Mucosa of stomach (tissue), 1 donor: ENCODE data around the gene VASN.

Source experiments
- H3K27me3 ChIP-seq: one replicate; pipeline ENCODE4 v1.7.0; 2013; ENCODE audit warnings: mild to moderate bottlenecking, low read length; ENCODE audit not compliant: control insufficient read depth, insufficient read depth
- H3K36me3 ChIP-seq: one replicate; pipeline ENCODE4 v1.7.0; 2013; ENCODE audit warnings: low read length; ENCODE audit not compliant: control insufficient read depth, insufficient read depth
- H3K4me1 ChIP-seq: one replicate; pipeline ENCODE4 v1.7.0; 2013; ENCODE audit warnings: mild to moderate bottlenecking, low read length; ENCODE audit not compliant: control insufficient read depth, insufficient read depth
- H3K4me3 ChIP-seq: one replicate; pipeline ENCODE4 v1.7.0; 2013; ENCODE audit warnings: low read length
- H3K9ac ChIP-seq: one replicate; pipeline ENCODE4 v1.7.0; 2013; ENCODE audit warnings: mild to moderate bottlenecking, low read length, moderate library complexity
- H3K9me3 ChIP-seq: one replicate; pipeline ENCODE4 v1.7.0; 2013; ENCODE audit warnings: mild to moderate bottlenecking, low read length, moderate library complexity; ENCODE audit not compliant: control insufficient read depth
- donor health status: Pancreatic carcinoma.

Gene VASN

GRCh38 chr16:4411684-4412083 is 40.0 kb downstream of the VASN start:
- H3K9ac ChIP-seq: no peak overlapping the region
- peaks cover 28% of the 10 kb centered on the region for H3K4me1 ChIP-seq
- H3K36me3 ChIP-seq: peaks cover 16% of the 10 kb centered on the region
- H3K4me3 ChIP-seq: no peak overlapping the region
- H3K27me3 ChIP-seq: no peaks in the 10 kb centered on the region
- no peaks in the 10 kb centered on the region for H3K9me3 ChIP-seq

- no peak overlapping the region for H3K4me3 ChIP-seq
- peaks cover 31% of the 10 kb centered on the region for H3K4me1 ChIP-seq
- H3K9me3 ChIP-seq: no peaks in the 10 kb centered on the region
- peaks cover 16% of the 10 kb centered on the region for H3K36me3 ChIP-seq
- no peaks in the 10 kb centered on the region for H3K27me3 ChIP-seq
- no peak overlapping the region for H3K9ac ChIP-seq
Observed at GRCh38 chr16:4412159-4412558, 40.5 kb downstream of the VASN start.

GRCh38 chr16:4412854-4413253 is 41.2 kb downstream of the VASN start:
- no peak overlapping the region for H3K9ac ChIP-seq
- H3K4me3 ChIP-seq: no peak overlapping the region
- peaks cover 16% of the 10 kb centered on the region for H3K36me3 ChIP-seq
- peaks cover 31% of the 10 kb centered on the region for H3K4me1 ChIP-seq
- H3K27me3 ChIP-seq: no peaks in the 10 kb centered on the region
- H3K9me3 ChIP-seq: no peaks in the 10 kb centered on the region

DNA sequence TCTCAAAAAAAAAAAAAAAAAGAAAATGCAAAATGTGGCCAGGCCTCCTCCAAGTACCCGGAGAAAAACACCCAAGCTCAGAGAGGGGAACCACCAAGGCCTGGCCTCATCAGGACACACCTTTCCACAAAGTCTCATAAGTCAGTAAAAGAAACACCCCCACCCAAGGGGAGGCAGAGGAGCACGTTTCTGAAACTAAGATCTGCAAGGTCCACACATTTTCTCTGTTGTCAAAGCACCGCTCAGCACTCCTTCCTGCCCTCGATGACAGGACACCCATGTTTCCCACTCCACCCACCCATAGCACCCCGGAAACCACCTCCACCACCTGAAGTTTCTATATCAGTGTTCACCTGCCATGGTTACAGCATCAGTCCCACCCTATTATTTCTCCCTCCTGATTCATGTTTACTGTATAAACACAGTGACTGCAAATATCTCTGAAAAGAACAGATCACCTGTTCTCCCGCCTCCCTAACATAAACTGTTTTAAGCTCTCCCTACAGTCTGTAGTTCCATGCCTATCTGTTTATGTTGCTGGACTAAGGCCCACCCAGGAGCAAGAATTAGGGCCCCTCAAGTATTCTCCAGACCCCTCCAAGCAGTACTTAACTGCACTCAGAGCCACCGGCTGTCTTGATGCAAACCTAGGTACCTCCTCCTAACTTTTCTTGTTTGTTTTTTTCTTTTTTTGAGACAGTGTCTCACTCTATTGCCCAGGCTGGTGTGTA is 42.7 kb downstream of the VASN start:
- no peaks in the 10 kb centered on the region for H3K27me3 ChIP-seq
- no peak overlapping the region for H3K4me3 ChIP-seq
- peaks cover 12% of the 10 kb centered on the region for H3K36me3 ChIP-seq
- peaks cover 31% of the 10 kb centered on the region for H3K4me1 ChIP-seq
- no peak overlapping the region for H3K9ac ChIP-seq
- H3K9me3 ChIP-seq: no peaks in the 10 kb centered on the region

DNA sequence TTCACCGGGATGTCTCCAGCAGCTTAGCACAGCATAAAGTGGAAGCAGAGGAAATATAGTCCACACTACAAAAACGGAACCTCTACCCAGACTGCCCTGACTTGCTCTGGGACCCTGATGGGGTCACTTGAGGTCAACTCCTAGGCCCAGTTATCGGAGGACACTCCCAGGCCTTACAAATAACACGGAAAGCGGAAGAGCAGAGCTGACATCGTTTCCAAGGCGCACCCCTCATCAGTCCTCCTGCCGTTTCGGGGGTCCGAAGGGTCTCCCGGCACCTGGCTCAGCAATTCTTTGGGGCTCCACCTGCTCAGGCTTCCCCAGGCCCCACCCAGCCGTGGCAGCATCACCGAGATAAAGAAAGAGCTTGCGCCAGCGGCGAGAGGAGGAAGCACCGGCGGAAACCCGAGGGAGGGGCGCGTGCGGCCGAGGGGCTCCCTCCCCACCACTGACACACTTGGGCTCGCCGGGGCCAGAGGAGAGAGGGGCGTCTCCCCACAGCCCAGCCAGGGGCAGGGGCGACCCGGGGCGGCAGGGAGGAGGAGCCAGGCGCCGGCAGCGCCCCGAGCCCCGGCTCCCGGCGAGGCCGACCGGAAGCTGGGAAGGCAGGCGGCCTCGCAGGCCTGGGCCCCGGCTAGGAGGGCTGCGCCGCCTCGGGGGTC is 44.0 kb downstream of the VASN start:
- H3K4me1 ChIP-seq: peaks cover 23% of the 10 kb centered on the region
- H3K9ac ChIP-seq: peak overlapping the region; percentile 60
- H3K27me3 ChIP-seq: no peaks in the 10 kb centered on the region
- peaks cover 12% of the 10 kb centered on the region for H3K36me3 ChIP-seq
- H3K9me3 ChIP-seq: no peaks in the 10 kb centered on the region
- H3K4me3 ChIP-seq: peak overlapping the region; percentile 48

DNA sequence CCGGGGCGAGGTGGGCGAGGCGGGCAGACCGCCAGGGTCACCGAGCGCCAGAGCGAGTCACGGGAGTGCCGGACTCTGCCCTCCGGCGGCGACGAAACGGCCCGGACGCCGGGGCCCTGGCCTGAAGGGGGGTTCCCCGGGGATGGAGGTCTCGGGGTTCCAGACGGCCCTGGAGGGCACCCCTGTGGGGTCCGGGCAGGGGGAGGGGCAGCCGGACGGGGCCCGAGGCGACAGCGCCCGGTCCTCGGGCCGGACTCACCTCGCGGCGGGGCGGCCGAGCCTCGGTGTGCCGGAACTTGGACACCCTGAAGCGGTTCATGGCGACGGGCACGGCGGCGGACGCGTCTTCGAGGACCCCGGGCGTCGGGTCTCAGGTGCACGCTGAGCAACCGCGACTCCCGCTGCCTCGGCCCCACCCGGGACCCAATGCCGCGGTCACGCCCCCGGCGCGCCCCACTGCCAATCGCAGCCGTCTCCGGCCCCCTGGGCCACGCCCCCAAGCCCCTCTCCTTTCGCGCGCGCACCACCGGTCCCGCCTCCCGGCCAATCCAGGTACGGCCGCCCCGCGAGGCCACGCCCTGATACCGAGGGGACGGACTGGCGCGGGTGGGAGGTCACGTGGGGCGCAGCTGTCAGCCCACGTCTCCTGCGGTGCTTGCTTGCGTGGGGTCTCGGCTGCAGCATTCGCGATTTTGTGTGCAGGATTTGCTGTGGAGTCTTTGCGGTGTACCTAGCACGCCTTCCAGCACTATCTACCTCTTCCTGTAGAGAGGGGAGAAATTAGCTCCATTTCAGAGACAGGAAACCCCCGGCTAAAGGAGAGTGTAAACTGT is 44.8 kb downstream of the VASN start, which contains the start of gene CORO7:
Gene CORO7 (minus strand): TSS at position 397 of the 833 bp plus-strand sequence. CDS start 78 bp downstream, at position 319.
- Histone ChIP-seq H3K9ac (peak within 1 kb of the TSS; percentile 60), H3K4me1 (peaks cover 18% of the 10 kb centered on the region), H3K4me3 (peak within 1 kb of the TSS; percentile 48), H3K9me3 (no peaks in the 10 kb centered on the region), H3K36me3 (peaks cover 12% of the 10 kb centered on the region), H3K27me3 (no peaks in the 10 kb centered on the region)

- Histone ChIP-seq H3K36me3 (no peaks in the 10 kb centered on the region), H3K27me3 (no peaks in the 10 kb centered on the region), H3K9ac (no peak overlapping the region), H3K9me3 (no peaks in the 10 kb centered on the region), H3K4me3 (no peak overlapping the region), H3K4me1 (peaks cover 16% of the 10 kb centered on the region)
Observed at GRCh38 chr16:4419402-4419959, 47.8 kb downstream of the VASN start.

GRCh38 chr16:4420505-4421105 is 49.0 kb downstream of the VASN start:
- no peak overlapping the region for H3K9ac ChIP-seq
- no peaks in the 10 kb centered on the region for H3K9me3 ChIP-seq
- H3K27me3 ChIP-seq: no peaks in the 10 kb centered on the region
- peaks cover 5% of the 10 kb centered on the region for H3K4me1 ChIP-seq
- no peak overlapping the region for H3K4me3 ChIP-seq
- no peaks in the 10 kb centered on the region for H3K36me3 ChIP-seq

GRCh38 chr16:4425378-4426020 is 53.9 kb downstream of the VASN start, which contains the start of gene DNAJA3:
TSS of gene DNAJA3 (plus strand) at chr16:4425868. CDS start at chr16:4425882, 14 bp downstream.
- H3K36me3 ChIP-seq: no peaks in the 10 kb centered on the region
- no peaks in the 10 kb centered on the region for H3K9me3 ChIP-seq

GRCh38 chr16:4426021-4426684 is 54.5 kb downstream of the VASN start:
- Histone ChIP-seq H3K9me3 (no peaks in the 10 kb centered on the region), H3K4me3 (peak overlapping the region; percentile 90), H3K27me3 (no peaks in the 10 kb centered on the region), H3K9ac (peak overlapping the region; percentile 94), H3K4me1 (peaks cover 11% of the 10 kb centered on the region), H3K36me3 (no peaks in the 10 kb centered on the region)

More at GRCh38 chr16:4425378-4426020, 53.9 kb downstream of the VASN start, which contains the start of gene DNAJA3:
- Histone ChIP-seq H3K27me3 (no peaks in the 10 kb centered on the region), H3K4me3 (peak within 1 kb of the TSS; percentile 90), H3K9ac (peak within 1 kb of the TSS; percentile 94), H3K4me1 (peaks cover 11% of the 10 kb centered on the region)
